OCI-LY1 (cell line): ENCODE measurements around the gene DTL.

Experiments used
- CTCF ChIP-seq: fragments of 200-600 bp; sonication (generic), shearing (Covaris generic); IDR thresholded peaks from 2 replicates; pipeline ENCODE4 v1.5.1; 2017; ENCODE audit warnings: mild to moderate bottlenecking, antibody characterized with exemption, low read length, moderate library complexity, mixed read lengths
- EZH2 ChIP-seq: fragments of 200-600 bp; sonication (generic), shearing (Covaris generic); IDR thresholded peaks from 2 replicates; pipeline ENCODE4 v1.8.0; 2017; ENCODE audit warnings: borderline replicate concordance, mixed run types, mild to moderate bottlenecking, antibody characterized with exemption, low read length, moderate library complexity, mixed read lengths

DNA sequence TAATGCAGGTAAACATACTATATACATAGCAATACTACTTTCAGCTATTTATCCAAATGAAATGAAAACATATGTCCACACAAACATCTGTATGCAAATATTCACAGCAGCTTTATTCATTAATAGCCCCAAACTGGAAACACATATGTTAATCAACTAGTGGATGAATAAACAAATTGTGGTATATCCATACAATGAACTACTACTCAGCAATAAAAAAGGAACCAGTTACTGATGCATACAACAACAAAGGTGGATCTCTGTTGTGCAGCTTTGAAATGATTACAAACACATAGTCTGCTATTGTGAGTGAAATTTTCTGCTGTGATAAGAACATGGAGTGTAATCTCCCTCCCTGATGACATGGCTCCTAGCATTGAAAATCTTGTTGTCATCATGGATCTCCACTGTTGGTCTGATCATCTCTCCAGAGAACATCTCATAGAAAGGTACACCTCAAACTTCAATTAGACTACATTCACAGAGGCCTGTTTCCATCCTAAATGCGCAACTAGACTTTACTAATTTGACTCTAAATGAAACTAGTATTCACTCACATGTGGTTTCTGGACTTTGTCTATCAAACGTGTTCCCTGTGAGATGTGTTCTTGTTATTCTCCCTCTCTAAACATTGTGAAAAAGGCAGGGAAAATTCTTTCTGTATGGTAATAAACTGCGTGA is 10.9 kb upstream of the DTL start:
- TF ChIP-seq CTCF (no peak), EZH2 (no peak)
